HG02798 (cell line): ENCODE measurements around the gene HSDL1.

ENCODE experiments used
- ATAC-seq: cut with Tn5 transposase; IDR thresholded peaks from one replicate; pipeline ENCODE4 v1.9.1; 2021; ENCODE audit warnings: mild to moderate bottlenecking; ENCODE audit not compliant: unreplicated experiment, poor library complexity

The HSDL1 gene

GRCh38 chr16:84085271-84085667, 59.7 kb downstream of the HSDL1 start:
- no peak for ATAC-seq

GRCh38 chr16:84084570-84085270, 60.3 kb downstream of the HSDL1 start:
- ATAC-seq, result peak; percentile 56

GRCh38 chr16:84082835-84083569, 62.0 kb downstream of the HSDL1 start:
- no peak for ATAC-seq

GRCh38 chr16:84082110-84082509, 62.9 kb downstream of the HSDL1 start:
- ATAC-seq, result no peak

GRCh38 chr16:84081446-84081989, 63.5 kb downstream of the HSDL1 start:
- ATAC-seq, result no peak

- no peak for ATAC-seq
These were observed 64.2 kb downstream of the HSDL1 start for GRCh38 chr16:84080813-84081212.

GRCh38 chr16:84080378-84080777, 64.6 kb downstream of the HSDL1 start:
- no peak for ATAC-seq

- no peak for ATAC-seq
These were observed 65.3 kb downstream of the HSDL1 start for GRCh38 chr16:84079664-84080063.

- ATAC-seq, result no peak
These were observed 69.6 kb downstream of the HSDL1 start for GRCh38 chr16:84075376-84075775.

- no peak for ATAC-seq
These were observed 70.3 kb downstream of the HSDL1 start for GRCh38 chr16:84074721-84075120.
